CD14-positive monocyte (primary cell): ENCODE data around the gene PAXX. TPM values are rescaled to one million over a fixed set of nuclear protein-coding genes. Genes with fewer than 3 reads are reported as not detected.

ENCODE experiments used
- DNase-seq, 3 donors: peaks; one replicate each; pipeline ENCODE4 v3.0.0-alpha.2; 2011 to 2022
- H2AFZ ChIP-seq: 2 replicates; pipeline ENCODE4 v1.6.0; 2012; ENCODE audit warnings: mild to moderate bottlenecking, low read depth, low read length, inconsistent platforms; ENCODE audit not compliant: insufficient read depth, poor library complexity, severe bottlenecking
- H3K27ac ChIP-seq, 2 donors: 1 replicate in 1 of 2; 2 replicates in 1 of 2; pipeline ENCODE4 v1.5.1; 2012 to 2013; ENCODE audit warnings: low read length in 2 of 2, control low read depth in 1 of 2, inconsistent platforms in 1 of 2, low read depth in 1 of 2, mild to moderate bottlenecking in 1 of 2
- H3K27me3 ChIP-seq, 2 donors: one replicate each; pipeline versions ENCODE4 v1.6.0 to v1.6.1; 2011 to 2013; ENCODE audit warnings: low read length in 2 of 2; ENCODE audit not compliant: control insufficient read depth in 2 of 2, insufficient read depth in 2 of 2
- H3K36me3 ChIP-seq, 2 donors: replicated peaks in 1 of 2; 1 replicate in 1 of 2; 2 replicates in 1 of 2; pipeline versions ENCODE4 v1.5.1 to v1.6.1; 2012 to 2013; ENCODE audit warnings: low read length in 2 of 2, control low read depth in 1 of 2, inconsistent platforms in 1 of 2, mild to moderate bottlenecking in 1 of 2; ENCODE audit not compliant: insufficient read depth in 2 of 2, control insufficient read depth in 1 of 2
- H3K4me1 ChIP-seq, 2 donors: 1 replicate in 1 of 2; 2 replicates in 1 of 2; pipeline versions ENCODE4 v1.5.1 to v1.6.1; 2012 to 2013; ENCODE audit warnings: low read length in 2 of 2, control low read depth in 1 of 2, inconsistent platforms in 1 of 2, mild to moderate bottlenecking in 1 of 2, moderate library complexity in 1 of 2; ENCODE audit not compliant: insufficient read depth in 2 of 2, control insufficient read depth in 1 of 2
- H3K4me2 ChIP-seq: replicated peaks from 2 replicates; pipeline ENCODE3; 2012; ENCODE audit warnings: low read length, moderate library complexity, mild to moderate bottlenecking; ENCODE audit not compliant: poor library complexity, severe bottlenecking; ENCODE audit errors: extremely low read depth
- H3K4me3 ChIP-seq, 3 experiments: fragments of 200-600 bp in 1 of 3; sonication (generic) in 1 of 3; replicated peaks in 1 of 3; 1 replicate in 2 of 3; 2 replicates in 1 of 3; pipeline ENCODE4 v1.5.1; 2011 to 2013; ENCODE audit warnings: low read length in 3 of 3, mild to moderate bottlenecking in 3 of 3, control low read depth in 2 of 3, low read depth in 2 of 3, inconsistent platforms in 1 of 3, moderate library complexity in 1 of 3
- H3K79me2 ChIP-seq: 2 replicates; pipeline ENCODE4 v1.6.0; 2012; ENCODE audit warnings: mild to moderate bottlenecking, control low read depth, inconsistent platforms, low read length, moderate library complexity; ENCODE audit not compliant: insufficient read depth
- H3K9ac ChIP-seq: 2 replicates; pipeline ENCODE4 v1.6.0; 2017; ENCODE audit warnings: low read length, mild to moderate bottlenecking; ENCODE audit not compliant: insufficient read depth, poor library complexity, severe bottlenecking
- H3K9me3 ChIP-seq, 2 donors: replicated peaks in 1 of 2; 1 replicate in 1 of 2; 2 replicates in 1 of 2; pipeline versions ENCODE4 v1.5.1 to v1.6.1; 2012 to 2013; ENCODE audit warnings: low read length in 2 of 2, control low read depth in 1 of 2; ENCODE audit not compliant: control insufficient read depth in 1 of 2, insufficient read depth in 1 of 2
- H4K20me1 ChIP-seq: 2 replicates; pipeline ENCODE4 v1.6.0; 2012; ENCODE audit warnings: mild to moderate bottlenecking, low read length, control low read depth, moderate library complexity; ENCODE audit not compliant: insufficient read depth
- H3K27ac Mint-ChIP-seq, 7 donors: one replicate each; pipeline ENCODE4 v1.8.0; 2020; ENCODE audit warnings: mild to moderate bottlenecking in 7 of 7, mixed read lengths in 7 of 7, moderate library complexity in 6 of 7, inconsistent platforms in 2 of 7
- H3K27me3 Mint-ChIP-seq, 3 donors: one replicate each; pipeline ENCODE4 v1.8.0; 2021 to 2022; ENCODE audit warnings: low read depth in 3 of 3, mild to moderate bottlenecking in 3 of 3, mixed read lengths in 3 of 3, moderate library complexity in 3 of 3, inconsistent platforms in 1 of 3
- H3K36me3 Mint-ChIP-seq, 2 donors: one replicate each; pipeline ENCODE4 v1.8.0; 2020; ENCODE audit warnings: mixed read lengths in 2 of 2, inconsistent platforms in 1 of 2, mild to moderate bottlenecking in 1 of 2
- H3K4me1 Mint-ChIP-seq: one replicate; pipeline ENCODE4 v1.8.0; 2020; ENCODE audit warnings: mild to moderate bottlenecking, mixed read lengths
- H3K4me3 Mint-ChIP-seq, 2 donors: one replicate each; pipeline ENCODE4 v1.8.0; 2020; ENCODE audit warnings: mild to moderate bottlenecking in 2 of 2, mixed read lengths in 2 of 2, moderate library complexity in 1 of 2
- H3K9me3 Mint-ChIP-seq, 7 donors: one replicate each; pipeline ENCODE4 v1.8.0; 2020 to 2022; ENCODE audit warnings: mixed read lengths in 7 of 7, mild to moderate bottlenecking in 6 of 7, moderate library complexity in 6 of 7, inconsistent platforms in 2 of 7
- CTCF ChIP-seq: fragments of 200-600 bp; IDR thresholded peaks from one replicate; pipeline ENCODE4 v1.8.0; 2022; ENCODE audit warnings: antibody characterized with exemption, mild to moderate bottlenecking
- WGBS: methylation state at CpG from one replicate; pipeline ENCODE4 v1.1.5; 2013; ENCODE audit warnings: missing lambda C conversion rate; ENCODE audit not compliant: insufficient coverage; 5-methylcytosine and 5-hydroxymethylcytosine counted together
- intact Hi-C, 2 donors: fragments of 100-400 bp; cut with micrococcal nuclease; formaldehyde crosslinking; loops; one replicate each; pipeline versions ENCODE4 v1.15.0 to v1.15.1; 2023
- polyA plus RNA-seq, 3 donors: library from polyadenylated mRNA; depleted of rRNA in 1 of 3; unstranded in 2 of 3; stranded (reverse) in 1 of 3; fragments of 300-500 nt in 2 of 3; fragments of >200 nt in 1 of 3; fragmentation: Illumina TruSeq in 2 of 3; gene quantifications; 1 replicate in 2 of 3; 2 replicates in 1 of 3; pipeline ENCODE4 v1.2.3, GENCODE V29; 2012 to 2021

PAXX gene
- polyA plus RNA-seq, 3 donors = 35.3 to 92.9 (median 40.7) TPM

DNA sequence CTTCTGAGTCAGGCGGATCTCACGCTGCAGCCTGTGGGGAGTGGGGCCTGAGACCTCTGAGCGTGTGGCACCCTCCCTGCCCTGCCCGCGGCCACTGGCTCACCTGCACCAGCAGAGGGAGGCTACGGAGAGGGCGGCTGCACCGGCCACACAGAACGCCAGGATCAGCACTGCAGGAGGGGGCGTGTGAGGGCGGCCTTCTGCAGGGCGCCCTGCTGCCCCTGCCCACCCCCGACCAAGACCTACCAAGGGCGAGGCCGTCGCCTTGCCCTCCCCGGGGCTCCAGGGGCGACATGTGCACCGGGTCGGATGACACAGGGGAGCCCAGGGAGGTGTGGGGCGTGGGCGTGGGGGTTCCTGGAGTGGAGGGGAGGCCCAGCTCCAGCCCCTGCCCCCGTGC is 48.3 kb downstream of the PAXX start:
- no peak overlapping the region for H3K27ac ChIP-seq
- Mint-ChIP-seq H3K36me3 (peaks cover 6 to 30% of the 10 kb centered on the region in 2 donors), H3K4me3 (peak overlapping the region in 1 of 2 donors; percentile 16), H3K9me3 (peaks cover 0 to 5% (median 2%) of the 10 kb centered on the region in 7 donors), H3K27me3 (peaks cover 24 to 31% (median 26%) of the 10 kb centered on the region in 3 donors), H3K27ac (no peak overlapping the region), H3K4me1 (peaks cover 10% of the 10 kb centered on the region)
- 92% methylated on average over 22 of the region's 23 CpGs for WGBS
- no peak for DNase-seq
- H3K4me1 ChIP-seq = peaks cover 17 to 25% of the 10 kb centered on the region in 2 donors
- H3K4me2 ChIP-seq = no peak overlapping the region
- peaks cover 0 to 7% of the 10 kb centered on the region in 2 donors for H3K9me3 ChIP-seq
- no peak overlapping the region for H2AFZ ChIP-seq
- H3K36me3 ChIP-seq = peaks cover 14 to 21% of the 10 kb centered on the region in 2 donors
- peaks cover 12 to 25% of the 10 kb centered on the region in 2 donors for H3K27me3 ChIP-seq
- peaks cover 8% of the 10 kb centered on the region for H3K79me2 ChIP-seq
- no peak for TF ChIP-seq CTCF
- H4K20me1 ChIP-seq = peaks cover 48% of the 10 kb centered on the region
- no peak overlapping the region for H3K9ac ChIP-seq
- no peak overlapping the region for H3K4me3 ChIP-seq
- intact Hi-C loops = no loop called here

- Histone ChIP-seq H3K9me3 (peaks cover 0 to 7% of the 10 kb centered on the region in 2 donors), H3K9ac (no peak overlapping the region), H3K4me2 (no peak overlapping the region), H3K4me3 (no peak overlapping the region), H3K36me3 (peaks cover 8 to 15% of the 10 kb centered on the region in 2 donors), H3K27ac (no peak overlapping the region), H2AFZ (no peak overlapping the region), H3K4me1 (peaks cover 14 to 25% of the 10 kb centered on the region in 2 donors), H3K79me2 (peaks cover 2% of the 10 kb centered on the region), H4K20me1 (peaks cover 42% of the 10 kb centered on the region), H3K27me3 (peaks cover 14 to 28% of the 10 kb centered on the region in 2 donors)
- Mint-ChIP-seq H3K27me3 (peaks cover 24 to 33% (median 30%) of the 10 kb centered on the region in 3 donors), H3K36me3 (peaks cover 6 to 25% of the 10 kb centered on the region in 2 donors), H3K4me3 (no peak overlapping the region), H3K4me1 (peaks cover 9% of the 10 kb centered on the region), H3K27ac (no peak overlapping the region), H3K9me3 (peaks cover 0 to 5% (median 2%) of the 10 kb centered on the region in 7 donors)
- no peak for TF ChIP-seq CTCF
- 68% methylated on average over 5 of the region's 16 CpGs for WGBS
- no peak for DNase-seq
- intact Hi-C loops = no loop called here
Observed at GRCh38 chr9:137041124-137041523, 48.9 kb downstream of the PAXX start.
